GM12864 (cell line): ENCODE measurements around the gene ADARB1.

Experiments
- DNase-seq: peaks from one replicate; pipeline ENCODE4 v3.0.0-alpha.2; 2011; ENCODE audit warnings: low read depth
- H3K4me3 ChIP-seq: 2 replicates; pipeline ENCODE4 v1.5.1; 2011; ENCODE audit warnings: mild to moderate bottlenecking, low read depth, low read length, control low read depth
- TF ChIP-seq, protein P1 (sequence below): IDR thresholded peaks from 2 replicates; pipeline ENCODE4 v1.5.1; 2011; ENCODE audit warnings: low read depth, mild to moderate bottlenecking, moderate library complexity, low read length, control low read depth, inconsistent platforms; ENCODE audit errors: missing control alignments

ADARB1 gene

DNA sequence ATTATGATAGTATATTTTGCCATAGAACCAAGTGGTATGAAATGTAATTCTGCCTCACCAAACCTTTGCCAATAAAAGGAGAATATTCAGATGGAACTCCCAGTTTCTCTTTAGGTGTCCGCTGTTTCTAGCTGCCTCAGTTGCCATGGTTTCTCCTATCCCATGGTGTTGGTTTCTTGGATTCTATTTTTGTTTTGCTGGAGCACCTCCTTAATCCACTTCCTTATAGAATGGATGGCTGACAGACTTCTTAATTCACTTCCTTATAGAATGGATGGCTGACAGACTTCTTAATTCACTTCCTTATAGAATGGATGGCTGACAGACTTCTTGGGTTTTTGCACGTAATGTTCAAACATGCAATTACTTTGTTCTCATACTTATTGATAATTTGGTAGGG, 43.7 kb downstream of the ADARB1 start:
- no peak for DNase-seq
- no peak overlapping the region for H3K4me3 ChIP-seq
- TF ChIP-seq, protein P1, sequence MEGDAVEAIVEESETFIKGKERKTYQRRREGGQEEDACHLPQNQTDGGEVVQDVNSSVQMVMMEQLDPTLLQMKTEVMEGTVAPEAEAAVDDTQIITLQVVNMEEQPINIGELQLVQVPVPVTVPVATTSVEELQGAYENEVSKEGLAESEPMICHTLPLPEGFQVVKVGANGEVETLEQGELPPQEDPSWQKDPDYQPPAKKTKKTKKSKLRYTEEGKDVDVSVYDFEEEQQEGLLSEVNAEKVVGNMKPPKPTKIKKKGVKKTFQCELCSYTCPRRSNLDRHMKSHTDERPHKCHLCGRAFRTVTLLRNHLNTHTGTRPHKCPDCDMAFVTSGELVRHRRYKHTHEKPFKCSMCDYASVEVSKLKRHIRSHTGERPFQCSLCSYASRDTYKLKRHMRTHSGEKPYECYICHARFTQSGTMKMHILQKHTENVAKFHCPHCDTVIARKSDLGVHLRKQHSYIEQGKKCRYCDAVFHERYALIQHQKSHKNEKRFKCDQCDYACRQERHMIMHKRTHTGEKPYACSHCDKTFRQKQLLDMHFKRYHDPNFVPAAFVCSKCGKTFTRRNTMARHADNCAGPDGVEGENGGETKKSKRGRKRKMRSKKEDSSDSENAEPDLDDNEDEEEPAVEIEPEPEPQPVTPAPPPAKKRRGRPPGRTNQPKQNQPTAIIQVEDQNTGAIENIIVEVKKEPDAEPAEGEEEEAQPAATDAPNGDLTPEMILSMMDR = no peak

DNA sequence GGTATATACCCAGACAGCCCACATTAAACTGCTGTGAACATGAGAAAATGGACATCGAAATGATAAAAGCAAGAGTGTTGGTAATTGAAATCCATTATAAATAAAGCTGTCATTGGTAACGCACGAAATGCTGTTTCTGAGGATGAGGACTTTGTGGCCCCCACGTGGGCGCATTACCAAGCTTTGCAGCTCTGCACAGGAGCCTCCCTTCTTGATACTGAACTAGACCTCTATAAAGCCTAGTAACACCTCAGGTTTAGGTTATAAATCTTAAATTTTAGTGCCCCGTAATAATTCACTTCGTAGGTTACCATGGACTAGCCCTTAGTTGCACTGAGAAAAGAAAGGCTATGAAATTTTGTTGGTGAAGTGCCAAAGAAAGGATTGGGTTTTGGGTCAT, 45.4 kb downstream of the ADARB1 start:
- TF ChIP-seq, protein P1 = no peak
- no peak for DNase-seq
- H3K4me3 ChIP-seq = no peak overlapping the region

DNA sequence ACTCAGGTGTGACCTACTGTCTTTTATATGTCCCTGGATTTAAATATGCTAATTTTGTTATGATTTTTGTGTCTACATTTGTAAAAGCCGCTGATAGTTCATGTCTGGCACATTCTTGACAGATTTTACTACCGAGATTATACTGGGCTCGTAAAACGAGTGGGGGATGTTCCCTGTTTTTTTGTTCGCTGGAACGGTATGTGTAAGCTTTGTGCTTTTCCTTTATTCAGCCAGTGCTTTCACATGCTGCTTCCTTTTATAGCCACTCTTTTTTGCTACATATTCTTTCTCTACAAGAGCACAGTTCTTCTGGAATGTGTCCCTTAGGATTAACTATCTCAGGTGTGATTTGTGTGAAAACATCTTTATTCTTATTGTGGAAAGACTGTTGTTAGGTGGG, 46.6 kb downstream of the ADARB1 start:
- H3K4me3 ChIP-seq = no peak overlapping the region
- TF ChIP-seq, protein P1 = no peak
- no peak for DNase-seq

DNA sequence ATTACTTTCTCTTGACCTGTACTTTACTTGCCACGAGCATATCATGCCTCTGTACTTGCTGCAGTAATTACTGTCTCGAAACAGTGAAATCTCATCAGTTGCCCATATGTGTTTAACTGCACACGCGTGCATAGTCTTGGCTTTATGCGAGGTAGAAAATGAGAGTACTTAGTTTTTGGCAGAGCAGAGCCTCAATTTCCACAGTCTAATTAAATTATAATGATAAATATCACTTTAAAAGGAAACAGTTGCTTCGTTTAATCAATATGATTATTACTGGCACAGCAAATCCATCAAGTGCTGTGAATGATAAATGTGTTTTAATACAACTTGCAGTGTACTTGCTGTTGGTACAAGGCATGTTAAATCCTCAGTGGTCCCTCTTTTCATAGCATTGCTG, 47.6 kb downstream of the ADARB1 start:
- TF ChIP-seq, protein P1 = no peak
- DNase-seq = no peak
- no peak overlapping the region for H3K4me3 ChIP-seq

DNA sequence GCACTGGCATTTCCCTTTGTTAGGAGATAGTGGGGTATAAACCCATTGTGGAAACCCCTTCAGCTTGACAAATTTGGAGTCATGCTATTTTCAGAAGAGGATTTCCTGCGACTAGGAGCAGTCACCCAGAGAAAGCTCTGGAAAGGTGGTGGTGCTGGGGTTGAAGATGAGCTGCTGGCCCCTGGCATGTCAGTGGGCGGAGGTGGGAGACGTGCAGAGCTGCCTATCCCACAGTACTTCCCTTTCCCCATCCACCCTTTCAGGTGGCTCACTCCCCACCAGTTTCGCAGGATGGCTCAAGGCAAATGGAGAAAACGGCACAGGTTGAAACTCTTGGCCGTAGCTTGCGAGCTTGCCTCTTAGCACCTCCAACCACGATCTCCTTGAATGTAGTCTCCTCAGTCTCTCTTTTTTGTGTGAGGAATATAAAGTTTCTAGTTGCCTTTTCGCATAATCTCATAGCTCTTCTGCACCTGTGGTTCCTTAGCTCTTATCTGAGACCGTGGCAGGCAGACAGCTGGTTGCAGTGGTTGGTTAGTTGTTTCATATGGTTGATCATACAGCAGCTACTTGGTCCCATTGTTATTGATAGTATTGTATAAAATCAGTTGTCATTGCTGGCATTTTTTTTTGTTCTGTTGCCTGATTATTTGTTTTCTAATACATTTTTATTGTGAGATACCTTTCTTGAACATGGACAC, 48.2 kb downstream of the ADARB1 start:
- no peak for DNase-seq
- no peak overlapping the region for H3K4me3 ChIP-seq
- TF ChIP-seq, protein P1 = no peak

DNA sequence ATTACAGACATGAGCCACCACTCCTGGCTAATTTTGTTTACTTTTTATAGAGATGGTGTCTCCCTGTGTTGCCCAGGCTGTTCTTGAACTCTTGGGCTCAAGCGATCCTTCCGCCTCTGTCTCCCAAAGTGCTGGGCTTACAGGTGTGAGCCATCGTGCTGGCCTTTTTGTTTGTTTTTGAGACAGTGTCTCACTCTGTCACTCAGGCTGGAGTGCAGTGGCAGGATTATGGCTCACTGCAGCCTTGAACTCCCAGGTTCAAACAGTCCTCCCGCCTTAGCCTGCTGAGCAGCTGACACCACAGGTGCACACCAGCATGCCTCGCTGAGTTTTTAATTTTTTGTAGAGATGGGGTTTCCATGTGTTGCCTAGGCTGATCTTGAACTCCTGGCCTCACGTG, 49.1 kb downstream of the ADARB1 start:
- no peak overlapping the region for H3K4me3 ChIP-seq
- TF ChIP-seq, protein P1 = no peak
- no peak for DNase-seq

DNA sequence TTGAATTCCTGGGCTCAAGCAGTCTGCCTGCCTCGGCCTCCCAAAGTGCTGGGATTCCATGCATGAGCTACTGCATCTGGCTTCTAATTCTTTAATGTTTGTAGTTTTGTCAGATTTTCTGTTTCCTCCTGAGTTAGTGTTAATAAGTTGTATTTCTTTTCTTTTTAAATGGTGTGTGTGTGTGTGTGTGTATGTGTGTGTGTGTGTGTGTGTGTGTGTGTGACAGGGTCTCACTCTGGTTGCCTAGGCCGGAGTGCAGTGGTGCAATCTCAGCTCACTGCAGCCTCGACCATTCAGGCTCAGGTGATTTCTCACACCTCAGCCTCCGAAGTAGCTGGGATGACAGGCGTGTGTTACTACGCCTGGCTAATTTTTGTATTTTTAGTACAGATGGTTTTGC, 50.2 kb downstream of the ADARB1 start:
- no peak for DNase-seq
- no peak overlapping the region for H3K4me3 ChIP-seq
- TF ChIP-seq, protein P1 = no peak
